Measurements from ENCODE around the gene NRIP1.

GRCh38 chr21:14993115-14993514 lies 71.7 kb downstream of the NRIP1 start:
- TF ChIP-seq CTCF (IDR thresholded peaks at IDR 0.05; ENCODE audit: poor library complexity, severe bottlenecking) (no peak), EZH2 (IDR thresholded peaks at IDR 0.05; ENCODE audit: borderline replicate concordance, insufficient read depth, low read length, poor library complexity, severe bottlenecking) (no peak), RAD21 (conservative IDR thresholded peaks at IDR 0.05) (no peak), TAF1 (IDR thresholded peaks at IDR 0.05; ENCODE audit: low read depth) (no peak), POLR2AphosphoS5 (IDR thresholded peaks at IDR 0.05) (no peak), REST (IDR thresholded peaks at IDR 0.05; ENCODE audit: borderline replicate concordance) (no peak), MXI1 (conservative IDR thresholded peaks at IDR 0.05; ENCODE audit: poor library complexity, severe bottlenecking) (no peak), SMC3 (conservative IDR thresholded peaks at IDR 0.05; ENCODE audit: poor library complexity) (no peak), EP300 (conservative IDR thresholded peaks at IDR 0.05; ENCODE audit: poor library complexity, severe bottlenecking) (no peak)

Measured in neural cell (in vitro differentiated cells).